HepG2 (cell line): ENCODE measurements around the gene IDUA. TPM values are rescaled to one million over a fixed set of nuclear protein-coding genes. Genes with fewer than 3 reads are reported as not detected.

Source experiments
- ATAC-seq: fragments of 200-7000 bp; cut with Tn5 transposase; 3 replicates; pipeline ENCODE4 v1.9.1; 2020; ENCODE audit warnings: mild to moderate bottlenecking, moderate library complexity
- BruUV-seq: library from RNA; stranded (reverse); fragments of 400-500 nt; replicated peaks from 2 replicates; lab custom pipeline; 2021; lab: Mats Ljungman, UMichigan
- CTCF ChIA-PET: fragments of 300-600 bp; formaldehyde crosslinking; extraction: SDS; loops from one replicate; lab custom pipeline; 2021; ENCODE audit warnings: low total read pairs, inconsistent platforms, low intra/inter-chr PET ratio; lab: Yijun Ruan, JAX
- POLR2A ChIA-PET: fragments of 350-600 bp; sonication (Branson Sonifier 250); formaldehyde crosslinking; loops from one replicate; lab custom pipeline; 2020; ENCODE audit warnings: antibody characterized with exemption, inconsistent platforms; lab: Yijun Ruan, JAX
- DNase-seq: peaks from one replicate; pipeline ENCODE4 v3.0.0-alpha.2; 2015; ENCODE audit warnings: low spot score
- FAIRE-seq: peaks from 3 replicates; lab custom pipeline; 2011; peaks lifted over from hg19 to GRCh38; lab: Jason Lieb, UNC
- H2AFZ ChIP-seq: one replicate; pipeline ENCODE4 v1.6.1; 2011; ENCODE audit warnings: low read length, inconsistent platforms
- H3K27ac ChIP-seq: fragments of 300-600 bp; 3 replicates; pipeline ENCODE4 v1.8.0; 2011; ENCODE audit warnings: mixed run types, mild to moderate bottlenecking, mixed read lengths, low read length, inconsistent platforms; ENCODE audit not compliant: insufficient read depth; ENCODE audit errors: extremely low read length
- H3K27me3 ChIP-seq, 2 experiments: fragments of 200-600 bp in 1 of 2; 2 replicates in 1 of 2; 3 replicates in 1 of 2; pipeline versions ENCODE4 v1.6.0 to v1.8.0; 2011; ENCODE audit warnings: low read length in 2 of 2, mild to moderate bottlenecking in 2 of 2, moderate library complexity in 2 of 2, inconsistent platforms in 1 of 2; ENCODE audit not compliant: insufficient read depth in 2 of 2, control insufficient read depth in 1 of 2
- H3K36me3 ChIP-seq, 2 experiments: fragments of 200-600 bp in 1 of 2; replicated peaks in 1 of 2; 2 replicates in 1 of 2; 3 replicates in 1 of 2; pipeline versions ENCODE4 v1.5.1 to v1.8.0; 2011; ENCODE audit warnings: low read length in 2 of 2, inconsistent platforms in 1 of 2; ENCODE audit not compliant: insufficient read depth in 2 of 2, control insufficient read depth in 1 of 2
- H3K4me1 ChIP-seq: 2 replicates; pipeline ENCODE4 v1.5.1; 2012; ENCODE audit warnings: low read length, inconsistent platforms; ENCODE audit not compliant: insufficient read depth
- H3K4me2 ChIP-seq: 2 replicates; pipeline ENCODE4 v1.6.0; 2011; ENCODE audit warnings: low read depth, low read length, inconsistent platforms
- H3K4me3 ChIP-seq, 3 experiments: fragments of 200-600 bp in 1 of 3; sonication (generic), shearing (Covaris generic) in 1 of 3; replicated peaks in 1 of 3; 2 replicates each; pipeline ENCODE4 v1.5.1; 2011 to 2016; ENCODE audit warnings: low read length in 3 of 3, inconsistent platforms in 2 of 3, low read depth in 2 of 3, mild to moderate bottlenecking in 2 of 3, control low read depth in 1 of 3, mixed read lengths in 1 of 3; ENCODE audit not compliant: insufficient read depth in 1 of 3
- H3K79me2 ChIP-seq: one replicate; pipeline ENCODE4 v1.6.1; 2011; ENCODE audit warnings: low read length, inconsistent platforms; ENCODE audit not compliant: insufficient read depth
- H3K9ac ChIP-seq: 2 replicates; pipeline ENCODE4 v1.6.0; 2011; ENCODE audit warnings: mild to moderate bottlenecking, low read depth, low read length, inconsistent platforms; ENCODE audit not compliant: insufficient read depth
- H3K9me3 ChIP-seq: 2 replicates; pipeline ENCODE4 v1.5.1; 2012; ENCODE audit warnings: mild to moderate bottlenecking, low read length
- H4K20me1 ChIP-seq: 2 replicates; pipeline ENCODE4 v1.6.0; 2011; ENCODE audit warnings: inconsistent platforms, mild to moderate bottlenecking, low read length, moderate library complexity; ENCODE audit not compliant: insufficient read depth
- GTF2F1 ChIP-seq: fragments of 150-350 bp; IDR thresholded peaks from 2 replicates; pipeline ENCODE4 v1.6.1; 2014; ENCODE audit warnings: low read length
- HNF4A ChIP-seq: sonication (generic); formaldehyde crosslinking; IDR thresholded peaks from 2 replicates; pipeline ENCODE4 v1.4.0; 2020; ENCODE audit warnings: missing genetic modification reagents
- RFXAP ChIP-seq: sonication (generic); formaldehyde crosslinking; IDR thresholded peaks from 2 replicates; pipeline ENCODE4 v1.4.0; 2020; ENCODE audit warnings: missing genetic modification reagents, borderline replicate concordance
- ZNF17 ChIP-seq: sonication (generic); formaldehyde crosslinking; IDR thresholded peaks from 2 replicates; pipeline ENCODE4 v1.5.0; 2020; ENCODE audit warnings: mild to moderate bottlenecking, missing genetic modification reagents
- ZNF383 ChIP-seq: sonication (generic); formaldehyde crosslinking; IDR thresholded peaks from 2 replicates; pipeline ENCODE4 v1.4.0; 2020; ENCODE audit warnings: missing genetic modification reagents, mild to moderate bottlenecking, borderline replicate concordance
- ZNF782 ChIP-seq: sonication (generic); formaldehyde crosslinking; IDR thresholded peaks from 2 replicates; pipeline ENCODE4 v1.4.0; 2020; ENCODE audit warnings: missing genetic modification reagents, mild to moderate bottlenecking, borderline replicate concordance
- ZNF891 ChIP-seq: sonication (generic); formaldehyde crosslinking; IDR thresholded peaks from 2 replicates; pipeline ENCODE4 v1.5.0; 2020; ENCODE audit warnings: mild to moderate bottlenecking, missing genetic modification reagents
- WGBS: methylation state at CpG from one replicate; pipeline ENCODE4 v1.1.6; 2017; ENCODE audit warnings: low lambda C conversion rate; 5-methylcytosine and 5-hydroxymethylcytosine counted together
- in situ Hi-C: cut with HindIII; loops from 2 replicates; pipeline ENCODE4 v1.10.0; 2017; ENCODE audit warnings: low pct_unique_long_range_greater_than_20kb; ENCODE audit not compliant: extremely low pct_ligation_motif_present
- intact Hi-C: fragments of 100-400 bp; cut with micrococcal nuclease; formaldehyde crosslinking; loops from one replicate; pipeline ENCODE4 v1.10.0; 2022; ENCODE audit not compliant: unreplicated experiment
- polyA plus RNA-seq, 8 experiments: library from polyadenylated mRNA; depleted of rRNA in 3 of 8; stranded (reverse) in 7 of 8; unstranded in 1 of 8; fragments of >200 nt; fragmentation: Illumina TruSeq in 4 of 8; extraction: Trizol in 4 of 8; gene quantifications; 2 replicates each; pipeline versions ENCODE4 v1.2.1 to v1.2.3, GENCODE V29; 2011 to 2016; ENCODE audit warnings: low read depth in 4 of 8, missing spikeins in 1 of 8, mixed read lengths in 1 of 8; ENCODE audit not compliant: insufficient read depth in 1 of 8
- total RNA-seq, 5 experiments: library from RNA; depleted of rRNA; stranded (reverse); fragments of >200 nt; fragmentation: Illumina TruSeq; extraction: Trizol; gene quantifications; 2 replicates each; pipeline ENCODE4 v1.2.3, GENCODE V29; 2016; ENCODE audit warnings: low read depth in 1 of 5
- TF ChIP-seq, protein P1 (sequence below): sonication (generic); formaldehyde crosslinking; IDR thresholded peaks from 2 replicates; pipeline ENCODE4 v1.4.0; 2020; ENCODE audit warnings: missing genetic modification reagents
- TF ChIP-seq, protein P2 (sequence below): sonication (generic); formaldehyde crosslinking; IDR thresholded peaks from 2 replicates; pipeline ENCODE4 v1.4.0; 2020; ENCODE audit warnings: missing genetic modification reagents

Gene IDUA
- total and polyA plus RNA-seq, 2 of the 13 experiments (the other 11 are each of a cell fraction or from before 2014, with no cell fraction given) = 0.77 to 1.0 TPM

- no peak for ATAC-seq
Measured at GRCh38 chr4:1003271-1004070, 16.6 kb downstream of the IDUA start.

DNA sequence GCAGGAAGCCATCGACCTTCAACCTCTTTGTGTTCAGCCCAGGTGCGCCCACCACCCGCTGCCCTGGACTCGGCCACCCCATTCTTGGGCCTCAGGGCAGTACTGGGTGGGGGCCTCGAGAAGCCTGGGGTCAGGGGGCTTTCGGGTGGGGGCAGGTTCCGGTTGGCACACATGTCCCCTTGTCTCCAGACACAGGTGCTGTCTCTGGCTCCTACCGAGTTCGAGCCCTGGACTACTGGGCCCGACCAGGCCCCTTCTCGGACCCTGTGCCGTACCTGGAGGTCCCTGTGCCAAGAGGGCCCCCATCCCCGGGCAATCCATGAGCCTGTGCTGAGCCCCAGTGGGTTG, 17.2 kb downstream of the IDUA start:
- CTCF ChIA-PET = no interaction called here
- BruUV-seq = no TSS peak
- peaks cover 11 to 42% of the 10 kb centered on the region in 2 experiments for H3K27me3 ChIP-seq
- POLR2A ChIA-PET = no interaction called here
- no peaks in the 10 kb centered on the region for H3K79me2 ChIP-seq
- H2AFZ ChIP-seq = no peak overlapping the region
- intact Hi-C loops = no loop called here
- H3K4me3 ChIP-seq = no peak overlapping the region
- no peak overlapping the region for H3K27ac ChIP-seq
- no peaks in the 10 kb centered on the region for H3K9me3 ChIP-seq
- H3K4me2 ChIP-seq = no peak overlapping the region
- FAIRE-seq (no peak), ATAC-seq (no peak), DNase-seq (no peak)
- H3K36me3 ChIP-seq = no peaks in the 10 kb centered on the region
- peaks cover 9% of the 10 kb centered on the region for H3K4me1 ChIP-seq
- no peak overlapping the region for H3K9ac ChIP-seq
- no peaks in the 10 kb centered on the region for H4K20me1 ChIP-seq
- 0% methylated on average over 4 of the region's 13 CpGs for WGBS
- in situ Hi-C loops = no loop called here
- TF ChIP-seq, protein P1, sequence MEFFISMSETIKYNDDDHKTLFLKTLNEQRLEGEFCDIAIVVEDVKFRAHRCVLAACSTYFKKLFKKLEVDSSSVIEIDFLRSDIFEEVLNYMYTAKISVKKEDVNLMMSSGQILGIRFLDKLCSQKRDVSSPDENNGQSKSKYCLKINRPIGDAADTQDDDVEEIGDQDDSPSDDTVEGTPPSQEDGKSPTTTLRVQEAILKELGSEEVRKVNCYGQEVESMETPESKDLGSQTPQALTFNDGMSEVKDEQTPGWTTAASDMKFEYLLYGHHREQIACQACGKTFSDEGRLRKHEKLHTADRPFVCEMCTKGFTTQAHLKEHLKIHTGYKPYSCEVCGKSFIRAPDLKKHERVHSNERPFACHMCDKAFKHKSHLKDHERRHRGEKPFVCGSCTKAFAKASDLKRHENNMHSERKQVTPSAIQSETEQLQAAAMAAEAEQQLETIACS (CRISPR knock-in tag) = no peak
- TF ChIP-seq GTF2F1 (no peak), ZNF782 (CRISPR knock-in tag) (no peak), ZNF891 (CRISPR knock-in tag) (no peak), RFXAP (no peak), ZNF17 (CRISPR knock-in tag) (no peak), HNF4A (CRISPR knock-in tag) (no peak)

More at GRCh38 chr4:1003271-1004070, 16.6 kb downstream of the IDUA start:
- H3K36me3 ChIP-seq = no peaks in the 10 kb centered on the region
- POLR2A ChIA-PET = no interaction called here
- no peak overlapping the region for H3K9ac ChIP-seq
- H3K4me3 ChIP-seq = no peak overlapping the region
- no peak overlapping the region for H3K4me2 ChIP-seq
- BruUV-seq = no TSS peak
- DNase-seq (no peak), FAIRE-seq (no peak)
- TF ChIP-seq ZNF383 (CRISPR knock-in tag) = no peak
- TF ChIP-seq, protein P2, sequence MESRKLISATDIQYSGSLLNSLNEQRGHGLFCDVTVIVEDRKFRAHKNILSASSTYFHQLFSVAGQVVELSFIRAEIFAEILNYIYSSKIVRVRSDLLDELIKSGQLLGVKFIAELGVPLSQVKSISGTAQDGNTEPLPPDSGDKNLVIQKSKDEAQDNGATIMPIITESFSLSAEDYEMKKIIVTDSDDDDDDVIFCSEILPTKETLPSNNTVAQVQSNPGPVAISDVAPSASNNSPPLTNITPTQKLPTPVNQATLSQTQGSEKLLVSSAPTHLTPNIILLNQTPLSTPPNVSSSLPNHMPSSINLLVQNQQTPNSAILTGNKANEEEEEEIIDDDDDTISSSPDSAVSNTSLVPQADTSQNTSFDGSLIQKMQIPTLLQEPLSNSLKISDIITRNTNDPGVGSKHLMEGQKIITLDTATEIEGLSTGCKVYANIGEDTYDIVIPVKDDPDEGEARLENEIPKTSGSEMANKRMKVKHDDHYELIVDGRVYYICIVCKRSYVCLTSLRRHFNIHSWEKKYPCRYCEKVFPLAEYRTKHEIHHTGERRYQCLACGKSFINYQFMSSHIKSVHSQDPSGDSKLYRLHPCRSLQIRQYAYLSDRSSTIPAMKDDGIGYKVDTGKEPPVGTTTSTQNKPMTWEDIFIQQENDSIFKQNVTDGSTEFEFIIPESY = peak; percentile 36; the same call in 1 of the 2 replicates
- H3K27ac ChIP-seq = no peak overlapping the region
- H4K20me1 ChIP-seq = no peaks in the 10 kb centered on the region
- intact Hi-C loops = no loop called here
- no peak overlapping the region for H2AFZ ChIP-seq
- no peaks in the 10 kb centered on the region for H3K79me2 ChIP-seq
- in situ Hi-C loops = no loop called here
- WGBS = 76% methylated on average over 31 of the region's 63 CpGs
- CTCF ChIA-PET = no interaction called here
- peaks cover 12 to 37% of the 10 kb centered on the region in 2 experiments for H3K27me3 ChIP-seq
- H3K9me3 ChIP-seq = no peaks in the 10 kb centered on the region
- peaks cover 4% of the 10 kb centered on the region for H3K4me1 ChIP-seq
